HCT116 (cell line): ENCODE measurements around the gene AVPR1B.

ENCODE experiments used
- ATF3 ChIP-seq: IDR thresholded peaks from 2 replicates; pipeline ENCODE4 v1.6.1; 2012
- CTCF ChIP-seq, 3 experiments: fragments of 200-600 bp in 1 of 3; sonication (generic) in 1 of 3; IDR thresholded peaks in 2 of 3; conservative IDR thresholded peaks in 1 of 3; 2 replicates each; pipeline ENCODE4 v1.5.1; 2012 to 2017; ENCODE audit warnings: low read depth in 2 of 3, low read length in 2 of 3, antibody characterized with exemption in 1 of 3, borderline replicate concordance in 1 of 3, control low read depth in 1 of 3, mild to moderate bottlenecking in 1 of 3, mixed read lengths in 1 of 3, mixed run types in 1 of 3, moderate library complexity in 1 of 3; ENCODE audit not compliant: insufficient read depth in 1 of 3
- EZH2 ChIP-seq: fragments of 200-600 bp; sonication (generic); IDR thresholded peaks from 2 replicates; pipeline ENCODE4 v1.6.1; 2017; ENCODE audit warnings: antibody characterized with exemption, mixed run types
- FOSL1 ChIP-seq: IDR thresholded peaks from 2 replicates; pipeline ENCODE4 v1.6.1; 2012; ENCODE audit warnings: low read depth
- POLR2A ChIP-seq: IDR thresholded peaks from 2 replicates; pipeline ENCODE4 v1.7.0; 2011; ENCODE audit warnings: borderline replicate concordance; ENCODE audit not compliant: insufficient read depth, insufficient read length; ENCODE audit errors: extremely low read depth
- POLR2AphosphoS5 ChIP-seq: IDR thresholded peaks from 2 replicates; pipeline ENCODE4 v1.6.1; 2011; ENCODE audit warnings: mild to moderate bottlenecking, low read depth, low read length, moderate library complexity
- RAD21 ChIP-seq: IDR thresholded peaks from 2 replicates; pipeline ENCODE4 v1.6.1; 2012; ENCODE audit warnings: low read depth, mild to moderate bottlenecking
- REST ChIP-seq: IDR thresholded peaks from 2 replicates; pipeline ENCODE4 v1.6.1; 2012; ENCODE audit warnings: low read depth
- SIN3A ChIP-seq: IDR thresholded peaks from 2 replicates; pipeline ENCODE4 v1.6.1; 2012; ENCODE audit warnings: low read depth
- TCF7L2 ChIP-seq: IDR thresholded peaks from 2 replicates; pipeline ENCODE4 v1.7.0; 2011; ENCODE audit warnings: borderline replicate concordance, inconsistent platforms; ENCODE audit not compliant: insufficient read depth, insufficient read length; ENCODE audit errors: extremely low read depth
- YY1 ChIP-seq: IDR thresholded peaks from 2 replicates; pipeline ENCODE4 v1.6.1; 2011; ENCODE audit warnings: low read length, low read depth, moderate library complexity, mild to moderate bottlenecking; ENCODE audit not compliant: insufficient replicate concordance; ENCODE audit errors: extremely low read depth
- ZBTB33 ChIP-seq: IDR thresholded peaks from 2 replicates; pipeline ENCODE4 v1.6.1; 2011; ENCODE audit warnings: mild to moderate bottlenecking, low read length, moderate library complexity; ENCODE audit not compliant: insufficient replicate concordance; ENCODE audit errors: extremely low read depth

GRCh38 chr1:206087091-206087490, 30.1 kb downstream of the AVPR1B start:
- TF ChIP-seq CTCF (IDR thresholded peaks at IDR 0.05 in 2 of 3, conservative IDR thresholded peaks at IDR 0.05 in 1 of 3; ENCODE audit: borderline replicate concordance in 1 of 3, insufficient read depth in 1 of 3, low read depth in 2 of 3, low read length in 2 of 3) (no peak), ZBTB33 (no peak), POLR2A (no peak), ATF3 (no peak), SIN3A (no peak), RAD21 (no peak), FOSL1 (no peak), TCF7L2 (no peak), YY1 (no peak), REST (no peak), EZH2 (no peak), POLR2AphosphoS5 (no peak)
